Eye (tissue), 1 donor: ENCODE results near the gene POC5.

ENCODE experiments used
- DNase-seq: peaks from one replicate; pipeline ENCODE4 v3.0.0-alpha.2; 2015

POC5 gene

GRCh38 chr5:75656311-75657003 lies 60.8 kb downstream of the POC5 start:
- peak; percentile 71 for DNase-seq

GRCh38 chr5:75654693-75655295 lies 62.4 kb downstream of the POC5 start:
- DNase-seq = no peak

- DNase-seq = no peak
Observed at GRCh38 chr5:75653521-75653920, 63.7 kb downstream of the POC5 start.

- DNase-seq = no peak
Observed at GRCh38 chr5:75651575-75652238, 65.5 kb downstream of the POC5 start.

- no peak for DNase-seq
Observed at GRCh38 chr5:75648712-75649111, 68.5 kb downstream of the POC5 start.

- no peak for DNase-seq
Observed at GRCh38 chr5:75640826-75641225, 76.4 kb downstream of the POC5 start.

- DNase-seq = no peak
Observed at GRCh38 chr5:75640395-75640794, 76.8 kb downstream of the POC5 start.

GRCh38 chr5:75639535-75640311 lies 77.5 kb downstream of the POC5 start:
- DNase-seq = no peak

GRCh38 chr5:75637949-75638348 lies 79.3 kb downstream of the POC5 start:
- DNase-seq = no peak

- DNase-seq = no peak
Observed at GRCh38 chr5:75632321-75632720, 84.9 kb downstream of the POC5 start.

- no peak for DNase-seq
Observed at GRCh38 chr5:75630875-75631274, 86.4 kb downstream of the POC5 start.

- DNase-seq = no peak
Observed at GRCh38 chr5:75627801-75628200, 89.4 kb downstream of the POC5 start.

- DNase-seq = no peak
Observed at GRCh38 chr5:75626959-75627358, 90.3 kb downstream of the POC5 start.
